K562 (cell line): ENCODE measurements around the gene GLT6D1. TPM values are rescaled to one million over a fixed set of nuclear protein-coding genes. Genes with fewer than 3 reads are reported as not detected.

Source experiments
- ATAC-seq: fragments of 200-7000 bp; cut with Tn5 transposase; 3 replicates; pipeline ENCODE4 v1.9.1; 2020; ENCODE audit warnings: moderate library complexity
- BruUV-seq: library from RNA; stranded (reverse); fragments of 400-500 nt; replicated peaks from 2 replicates; lab custom pipeline; 2021; lab: Mats Ljungman, UMichigan
- CTCF ChIA-PET: fragments of 300-600 bp; formaldehyde crosslinking; extraction: SDS; loops from one replicate; lab custom pipeline; 2021; ENCODE audit warnings: low intra/inter-chr PET ratio; lab: Yijun Ruan, JAX
- POLR2A ChIA-PET: fragments of 300-600, 350-650 bp; sonication (Branson Sonifier 250); formaldehyde crosslinking; extraction: SDS; loops from one replicate; lab custom pipeline; 2021; ENCODE audit warnings: antibody characterized with exemption, inconsistent platforms; lab: Yijun Ruan, JAX
- DNase-seq, 4 experiments: peaks; one replicate each; pipeline versions ENCODE4 v3.0.0 to v3.0.0-alpha.2; 2011 to 2018; ENCODE audit warnings: low spot score in 3 of 4, mixed read lengths in 3 of 4; ENCODE audit errors: extremely low read depth in 1 of 4
- FAIRE-seq: peaks from 2 replicates; lab custom pipeline; 2011; peaks lifted over from hg19 to GRCh38; lab: Jason Lieb, UNC
- H2AFZ ChIP-seq: 2 replicates; pipeline ENCODE4 v1.6.0; 2011; ENCODE audit warnings: low read depth, low read length, control low read depth, inconsistent platforms
- H3K27ac ChIP-seq: fragments of 200-600 bp; 3 replicates; pipeline ENCODE4 v1.8.0; 2011; ENCODE audit warnings: low read depth, mild to moderate bottlenecking, control low read depth, inconsistent platforms, low read length, moderate library complexity, mixed read lengths; ENCODE audit errors: extremely low read depth
- H3K27me3 ChIP-seq, 2 experiments: fragments of 300-600 bp in 1 of 2; 2 replicates in 1 of 2; 3 replicates in 1 of 2; pipeline versions ENCODE4 v1.6.0 to v1.8.0; 2011; ENCODE audit warnings: inconsistent platforms in 2 of 2, low read length in 2 of 2, mild to moderate bottlenecking in 1 of 2, mixed read lengths in 1 of 2, moderate library complexity in 1 of 2; ENCODE audit not compliant: control insufficient read depth in 2 of 2, insufficient read depth in 2 of 2
- H3K36me3 ChIP-seq: fragments of 300-600 bp; 3 replicates; pipeline ENCODE4 v1.8.0; 2011; ENCODE audit warnings: mild to moderate bottlenecking, low read length, inconsistent platforms; ENCODE audit not compliant: control insufficient read depth, insufficient read depth
- H3K4me1 ChIP-seq, 2 experiments: fragments of 200-600 bp in 1 of 2; replicated peaks in 1 of 2; 2 replicates in 1 of 2; 3 replicates in 1 of 2; pipeline versions ENCODE4 v1.5.1 to v1.8.0; 2011; ENCODE audit warnings: inconsistent platforms in 2 of 2, low read length in 2 of 2, mild to moderate bottlenecking in 1 of 2, mixed read lengths in 1 of 2, moderate library complexity in 1 of 2; ENCODE audit not compliant: control insufficient read depth in 2 of 2, insufficient read depth in 2 of 2
- H3K4me2 ChIP-seq: 2 replicates; pipeline ENCODE4 v1.6.1; 2011; ENCODE audit warnings: low read length, control low read depth, inconsistent platforms, mixed read lengths; ENCODE audit not compliant: insufficient read depth
- H3K4me3 ChIP-seq: fragments of 200-600 bp; sonication (generic), shearing (Covaris generic); 2 replicates; pipeline ENCODE4 v1.5.1; 2016; ENCODE audit warnings: control low read depth, inconsistent platforms
- H3K79me2 ChIP-seq: fragments of 200-600 bp; 3 replicates; pipeline ENCODE4 v1.8.0; 2011; ENCODE audit warnings: low read length, inconsistent platforms; ENCODE audit not compliant: control insufficient read depth, insufficient read depth
- H3K9ac ChIP-seq, 2 experiments: 2 replicates each; pipeline versions ENCODE4 v1.6.0 to v1.6.1; 2011; ENCODE audit warnings: low read depth in 2 of 2, low read length in 2 of 2, control low read depth in 1 of 2, inconsistent platforms in 1 of 2, mild to moderate bottlenecking in 1 of 2, mixed read lengths in 1 of 2; ENCODE audit not compliant: insufficient read depth in 1 of 2
- H3K9me1 ChIP-seq: one replicate; pipeline ENCODE4 v1.6.0; 2011; ENCODE audit warnings: inconsistent platforms, mild to moderate bottlenecking, low read length, moderate library complexity; ENCODE audit not compliant: control insufficient read depth, insufficient read depth
- H3K9me3 ChIP-seq: replicated peaks from 2 replicates; pipeline ENCODE4 v1.5.1; 2011; ENCODE audit warnings: low read depth, low read length, inconsistent platforms; ENCODE audit not compliant: control insufficient read depth, insufficient read depth
- H4K20me1 ChIP-seq: replicated peaks from 2 replicates; pipeline ENCODE4 v1.6.1; 2011; ENCODE audit warnings: low read length, inconsistent platforms, mixed read lengths; ENCODE audit not compliant: control insufficient read depth, insufficient read depth
- BACH1 ChIP-seq: fragments of 200-800 bp; sonication (Bioruptor generic); IDR thresholded peaks from 2 replicates; pipeline ENCODE4 v1.6.1; 2016; ENCODE audit warnings: missing genetic modification characterization, missing compliant biosample characterization
- EGR1 ChIP-seq: fragments of 450-650 bp; conservative IDR thresholded peaks from 2 replicates; pipeline ENCODE4 v1.6.1; 2017; ENCODE audit warnings: mild to moderate bottlenecking
- HLTF ChIP-seq: fragments of 450-650 bp; IDR thresholded peaks from 2 replicates; pipeline ENCODE4 v1.6.1; 2016
- HOXB6 ChIP-seq: fragments of 250-450 bp; sonication (Bioruptor Pico); IDR thresholded peaks from 2 replicates; pipeline ENCODE4 v1.5.1; 2022; ENCODE audit warnings: mild to moderate bottlenecking, borderline replicate concordance
- IRF2 ChIP-seq: sonication (generic); formaldehyde crosslinking; IDR thresholded peaks from 2 replicates; pipeline ENCODE4 v1.8.1; 2022; ENCODE audit warnings: mild to moderate bottlenecking, missing genetic modification reagents
- MCM2 ChIP-seq: fragments of 450-650 bp; IDR thresholded peaks from 2 replicates; pipeline ENCODE4 v1.6.1; 2017; ENCODE audit warnings: low read depth, mild to moderate bottlenecking
- MCM5 ChIP-seq: fragments of 450-650 bp; IDR thresholded peaks from 2 replicates; pipeline ENCODE4 v1.6.1; 2016; ENCODE audit warnings: low read depth
- TGIF2 ChIP-seq: sonication (generic); formaldehyde crosslinking; IDR thresholded peaks from 2 replicates; pipeline ENCODE4 v1.8.1; 2022; ENCODE audit warnings: mild to moderate bottlenecking, missing genetic modification reagents, moderate library complexity
- ZBTB40 ChIP-seq, 2 experiments: fragments of 450-650 bp in 1 of 2; sonication (generic) in 1 of 2; formaldehyde crosslinking in 1 of 2; IDR thresholded peaks; 2 replicates each; pipeline versions ENCODE4 v1.7.1 to v1.9.0; 2016 to 2022; ENCODE audit warnings: inconsistent platforms in 1 of 2, mild to moderate bottlenecking in 1 of 2, missing genetic modification reagents in 1 of 2
- ZNF586 ChIP-seq: fragments of 450-650 bp; formaldehyde crosslinking; conservative IDR thresholded peaks from 2 replicates; pipeline ENCODE4 v1.4.0; 2020; ENCODE audit warnings: mild to moderate bottlenecking, moderate library complexity
- WGBS: fragments of 100-300 bp; shearing (Covaris generic); methylation state at CpG from one replicate; pipeline ENCODE4 v1.1.6; 2016; ENCODE audit warnings: low coverage, mixed read lengths; ENCODE audit not compliant: insufficient coverage; ENCODE audit errors: missing lambda C conversion rate; 5-methylcytosine and 5-hydroxymethylcytosine counted together
- in situ Hi-C: fragments of 300-500 bp; cut with MboI; formaldehyde crosslinking; loops from 4 replicates; pipeline ENCODE4 v1.15.0; 2018; ENCODE audit warnings: inconsistent platforms, mixed read lengths
- intact Hi-C: fragments of 100-400 bp; cut with micrococcal nuclease; formaldehyde crosslinking; loops from 2 replicates; pipeline ENCODE4 v1.14.2; 2022
- polyA plus RNA-seq, 8 experiments: library from polyadenylated mRNA; depleted of rRNA in 4 of 8; stranded (reverse) in 5 of 8; unstranded in 3 of 8; fragments of >200 nt; fragmentation: Nextera tagmentation in 2 of 8; fragmentation: Illumina TruSeq in 1 of 8; extraction: Ambion mirVana in 2 of 8; extraction: Trizol in 1 of 8; gene quantifications; 2 replicates each; pipeline versions ENCODE4 v1.2.1 to v1.2.3, GENCODE V29; 2011 to 2014; ENCODE audit warnings: inconsistent platforms in 1 of 8, missing spikeins in 1 of 8
- total RNA-seq, 7 experiments: library from RNA; depleted of rRNA in 6 of 7; stranded (reverse); fragments of >200 nt in 6 of 7; fragmentation: Illumina TruSeq in 2 of 7; extraction: Trizol in 2 of 7; gene quantifications; 2 replicates each; pipeline versions ENCODE4 v1.2.1 to v1.2.3, GENCODE V29; 2011 to 2021; ENCODE audit warnings: low replicate concordance in 1 of 7

Gene GLT6D1
- total and polyA plus RNA-seq, 9 of the 15 experiments (the other 6 are each of a cell fraction or from before 2014, with no cell fraction given): not detected

GRCh38 chr9:135608999-135609317 lies 30.4 kb downstream of the GLT6D1 start:
- Histone ChIP-seq H3K9me3 (no peaks in the 10 kb centered on the region), H4K20me1 (peaks cover 10% of the 10 kb centered on the region; the same call in 1 of the 2 replicates), H3K79me2 (no peaks in the 10 kb centered on the region), H3K4me2 (no peak overlapping the region), H3K27me3 (peaks cover 5 to 58% of the 10 kb centered on the region in 2 experiments; a peak in 3 of 5 replicates), H3K9ac (no peak overlapping the region), H3K36me3 (no peaks in the 10 kb centered on the region), H3K4me3 (no peak overlapping the region), H3K9me1 (no peaks in the 10 kb centered on the region), H2AFZ (no peak overlapping the region), H3K27ac (no peak overlapping the region), H3K4me1 (peaks cover 0 to 20% of the 10 kb centered on the region in 2 experiments; a peak in 2 of 5 replicates)
- ATAC-seq (no peak), FAIRE-seq (no peak), DNase-seq (no peak)
- CTCF ChIA-PET: no interaction called here
- no TSS peak for BruUV-seq
- in situ Hi-C loops: no loop called here
- 0% methylated on average over 6 of the region's 15 CpGs for WGBS
- POLR2A ChIA-PET: interaction anchor here (0.6 kb wide), 1 partner anchor 624 kb away, joined by 3 read pairs; no protein-coding TSS in a partner anchor
- intact Hi-C loops: loop anchor here (10.0 kb wide), 1 partner anchor 76 kb away; no protein-coding TSS in a partner anchor
- no peak for TF ChIP-seq IRF2 (CRISPR knock-in tag)
- no peak for TF ChIP-seq HLTF
- no peak for TF ChIP-seq ZNF586 (CRISPR knock-in tag)
- no peak for TF ChIP-seq TGIF2
- no peak for TF ChIP-seq ZBTB40 (IDR thresholded peaks at IDR 0.05)
- TF ChIP-seq ZBTB40 (CRISPR knock-in tag; IDR thresholded peaks at IDR 0.05): no peak
- TF ChIP-seq HOXB6 (CRISPR knock-in tag): no peak
- no peak for TF ChIP-seq MCM2
- TF ChIP-seq EGR1: no peak
- TF ChIP-seq BACH1 (tag): no peak
- TF ChIP-seq MCM5: no peak
